ENCODE measurements around the gene CORO7. TPM values are rescaled to one million over a fixed set of nuclear protein-coding genes. Genes with fewer than 3 reads are reported as not detected.

CORO7 gene
- polyA plus RNA-seq, 1 of the 3 experiments (the other 2 are of a cell fraction): 25.8 TPM

- Histone ChIP-seq H4K20me1 (ENCODE audit: insufficient read depth) (peaks cover 75% of the 10 kb centered on the region), H3K4me2 (no peak overlapping the region), H3K27me3 (ENCODE audit: insufficient read depth) (no peaks in the 10 kb centered on the region), H3K9me2 (no peaks in the 10 kb centered on the region), H2AFZ (ENCODE audit: low read depth) (no peak overlapping the region), H3K27ac (ENCODE audit: low read depth in 2 of 2, low read length in 1 of 2) (no peak overlapping the region), H3K36me3 (replicated peaks in 1 of 2; ENCODE audit: control insufficient read depth in 1 of 2, insufficient read depth in 2 of 2, low read length in 1 of 2) (no peaks in the 10 kb centered on the region), H3K79me2 (ENCODE audit: insufficient read depth) (peaks cover 93% of the 10 kb centered on the region), H3F3A (replicated peaks; ENCODE audit: insufficient read depth) (peaks cover 9% of the 10 kb centered on the region), H3K9me3 (no peaks in the 10 kb centered on the region), H3K9ac (no peak overlapping the region), H3K4me1 (ENCODE audit: control insufficient read depth in 1 of 2, insufficient read depth in 2 of 2, low read depth in 1 of 2, low read length in 1 of 2) (peaks cover 15 to 41% of the 10 kb centered on the region in 2 experiments; a peak in 3 of 4 replicates), H3K4me3 (ENCODE audit: low read depth in 2 of 2, low read length in 1 of 2) (no peak overlapping the region)
- DNase-seq: no peak
- 97% methylated on average over 3 of the region's 6 CpGs for WGBS (ENCODE audit: low lambda C conversion rate)
- POLR2A ChIA-PET: no interaction called here
- CTCF ChIA-PET: interaction anchor here (1.3 to 14.9 kb wide), 4 partner anchors 24 to 78 kb away, joined by 3 to 281 read pairs (median 36); no protein-coding TSS in a partner anchor
- no peak for TF ChIP-seq ZBTB33 (IDR thresholded peaks at IDR 0.05; ENCODE audit: borderline replicate concordance, low read depth)
- TF ChIP-seq TEAD4 (IDR thresholded peaks at IDR 0.05; ENCODE audit: borderline replicate concordance, insufficient read depth): no peak
Observed at GRCh38 chr16:4325253-4325758, 91.1 kb downstream of the CORO7 start.

GRCh38 chr16:4324492-4325252 lies 91.7 kb downstream of the CORO7 start:
- peaks cover 77% of the 10 kb centered on the region for H4K20me1 ChIP-seq (ENCODE audit: insufficient read depth)
- DNase-seq: peak; percentile 27
- no peak for TF ChIP-seq USF2 (IDR thresholded peaks at IDR 0.05; ENCODE audit: borderline replicate concordance, low read depth, low read length)
- TF ChIP-seq MAX (IDR thresholded peaks at IDR 0.05; ENCODE audit: low read depth): no peak
- no peak for TF ChIP-seq FOSL2 (IDR thresholded peaks at IDR 0.05; ENCODE audit: borderline replicate concordance, low read depth)
- no peak for TF ChIP-seq GABPA (IDR thresholded peaks at IDR 0.05; ENCODE audit: low read depth)
- no peak for TF ChIP-seq POLR2AphosphoS5 (IDR thresholded peaks at IDR 0.05; ENCODE audit: low read depth, low read length)
- no peak for TF ChIP-seq ZBTB33 (IDR thresholded peaks at IDR 0.05; ENCODE audit: borderline replicate concordance, low read depth)
- no peak for TF ChIP-seq SIN3A (IDR thresholded peaks at IDR 0.05; ENCODE audit: borderline replicate concordance, low read depth, low read length)
- TF ChIP-seq USF1 (IDR thresholded peaks at IDR 0.05; ENCODE audit: borderline replicate concordance, low read depth): no peak
- TF ChIP-seq MEF2A (IDR thresholded peaks at IDR 0.05; ENCODE audit: borderline replicate concordance, low read depth): no peak
- no peak for TF ChIP-seq NFIC (IDR thresholded peaks at IDR 0.05; ENCODE audit: borderline replicate concordance)
- TF ChIP-seq EZH2phosphoT487 (IDR thresholded peaks at IDR 0.05; ENCODE audit: borderline replicate concordance, low read depth): no peak
- peaks cover 95% of the 10 kb centered on the region for H3K79me2 ChIP-seq (ENCODE audit: insufficient read depth)
- ChIA-PET CTCF (interaction anchor here (0.7 to 14.9 kb wide), 6 partner anchors 23 to 341 kb away, joined by 3 to 281 read pairs (median 4); partner anchors contain the start of gene TFAP4), POLR2A (no interaction called here)
- H3K36me3 ChIP-seq (replicated peaks in 1 of 2; ENCODE audit: control insufficient read depth in 1 of 2, insufficient read depth in 2 of 2, low read length in 1 of 2): no peaks in the 10 kb centered on the region
- peaks cover 15 to 46% of the 10 kb centered on the region in 2 experiments; a peak in 3 of 4 replicates for H3K4me1 ChIP-seq (ENCODE audit: control insufficient read depth in 1 of 2, insufficient read depth in 2 of 2, low read depth in 1 of 2, low read length in 1 of 2)
- H3K4me2 ChIP-seq: no peak overlapping the region
- H3K9me3 ChIP-seq: no peaks in the 10 kb centered on the region
- no peak overlapping the region for H3K9ac ChIP-seq
- no peak overlapping the region for H2AFZ ChIP-seq (ENCODE audit: low read depth)
- H3K27me3 ChIP-seq (ENCODE audit: insufficient read depth): no peaks in the 10 kb centered on the region
- peak overlapping the region in 1 of 2 experiments; percentile 22; a peak in 1 of 4 replicates for H3K27ac ChIP-seq (ENCODE audit: low read depth in 2 of 2, low read length in 1 of 2)
- H3K4me3 ChIP-seq (ENCODE audit: low read depth in 2 of 2, low read length in 1 of 2): no peak overlapping the region
- peaks cover 5% of the 10 kb centered on the region for H3F3A ChIP-seq (replicated peaks; ENCODE audit: insufficient read depth)
- no peaks in the 10 kb centered on the region for H3K9me2 ChIP-seq
- 90% methylated on average over 13 of the region's 22 CpGs for WGBS (ENCODE audit: low lambda C conversion rate)

Measured in SK-N-SH (cell line).